Measurements from ENCODE around the gene OR14J1. TPM values are rescaled to one million over a fixed set of nuclear protein-coding genes. Genes with fewer than 3 reads are reported as not detected.

Gene OR14J1
- total and polyA plus RNA-seq, 2 donors (not counting 3 experiments of a cell fraction or from before 2014, with no cell fraction given) = not detected

DNA sequence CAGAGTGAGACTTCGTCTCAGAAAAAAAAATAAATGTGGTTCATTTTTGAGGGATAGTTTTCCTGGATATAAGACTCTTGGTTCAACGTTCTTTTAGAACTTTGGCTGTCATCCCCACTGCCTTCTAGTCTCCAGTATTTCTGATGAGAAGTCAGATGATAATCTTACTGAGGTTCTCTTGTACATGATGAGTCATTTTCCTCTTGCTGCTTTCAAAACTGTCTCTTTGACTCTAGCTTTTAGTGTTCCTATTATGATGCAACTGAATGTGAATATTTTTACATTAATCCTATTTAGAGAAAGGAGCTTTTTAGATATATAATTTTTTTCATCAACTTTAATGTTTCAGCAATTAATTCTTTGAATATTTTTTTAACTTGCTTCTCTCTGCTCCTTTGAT is 46.0 kb upstream of the OR14J1 start:
- no peak overlapping the region for H3K27ac ChIP-seq (ENCODE audit: insufficient read depth, low read depth, low read length)
- H4K20me1 ChIP-seq (replicated peaks; ENCODE audit: control insufficient read depth, extremely low read depth, insufficient read depth, low read length) = no peaks in the 10 kb centered on the region
- POLR2A ChIA-PET = no interaction called here
- no peak overlapping the region for H3K4me2 ChIP-seq (ENCODE audit: insufficient read depth, low read length)
- H2AFZ ChIP-seq (ENCODE audit: low read depth, low read length) = no peak overlapping the region
- no TSS peak for BruUV-seq (replicated peaks)
- no peak overlapping the region for H3K4me3 ChIP-seq (replicated peaks in 1 of 3; ENCODE audit: insufficient read depth in 1 of 3, low read depth in 1 of 3, low read length in 3 of 3)
- H3K79me2 ChIP-seq (ENCODE audit: control insufficient read depth, insufficient read depth, low read length) = no peaks in the 10 kb centered on the region
- FAIRE-seq (no peak), DNase-seq (ENCODE audit: low read depth, low spot score) (no peak)
- CTCF ChIA-PET = no interaction called here
- no peaks in the 10 kb centered on the region for H3K4me1 ChIP-seq (ENCODE audit: control insufficient read depth, extremely low read depth, insufficient read depth, low read length)
- H3K9me1 ChIP-seq (replicated peaks; ENCODE audit: control insufficient read depth, extremely low read depth, insufficient read depth, low read length) = no peaks in the 10 kb centered on the region
- no peaks in the 10 kb centered on the region for H3K27me3 ChIP-seq (ENCODE audit: control insufficient read depth in 2 of 2, insufficient read depth in 2 of 2, low read length in 2 of 2)
- no peaks in the 10 kb centered on the region for H3K9me3 ChIP-seq (replicated peaks; ENCODE audit: control insufficient read depth, insufficient read depth, low read length)
- intact Hi-C loops (cut with micrococcal nuclease) = no loop called here
- H3K9ac ChIP-seq (replicated peaks; ENCODE audit: extremely low read depth, insufficient read depth, low read length) = no peak overlapping the region
- TF ChIP-seq POLR2AphosphoS5 (IDR thresholded peaks at IDR 0.05; ENCODE audit: insufficient read depth, low read depth, low read length) = no peak
- TF ChIP-seq CTCF (IDR thresholded peaks at IDR 0.05; ENCODE audit: extremely low read depth in 1 of 2, insufficient read depth in 1 of 2, low read depth in 1 of 2, low read length in 2 of 2) = no peak
- TF ChIP-seq GATA2 (IDR thresholded peaks at IDR 0.05; ENCODE audit: insufficient read depth, insufficient read length, low read depth, low read length) = no peak
- no peak for TF ChIP-seq POLR2A (IDR thresholded peaks at IDR 0.05; ENCODE audit: low read depth, low read length)
- TF ChIP-seq, protein P1, sequence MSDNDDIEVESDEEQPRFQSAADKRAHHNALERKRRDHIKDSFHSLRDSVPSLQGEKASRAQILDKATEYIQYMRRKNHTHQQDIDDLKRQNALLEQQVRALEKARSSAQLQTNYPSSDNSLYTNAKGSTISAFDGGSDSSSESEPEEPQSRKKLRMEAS (IDR thresholded peaks at IDR 0.05; ENCODE audit: insufficient read depth, insufficient read length) = no peak
- no peaks in the 10 kb centered on the region for H3K36me3 ChIP-seq (ENCODE audit: control insufficient read depth in 2 of 2, extremely low read depth in 1 of 2, insufficient read depth in 2 of 2, low read length in 2 of 2)
- dilution Hi-C loops (cut with MboI; ENCODE audit: extremely low pct_ligation_motif_present, low sequenced_read_pairs) = no loop called here

DNA sequence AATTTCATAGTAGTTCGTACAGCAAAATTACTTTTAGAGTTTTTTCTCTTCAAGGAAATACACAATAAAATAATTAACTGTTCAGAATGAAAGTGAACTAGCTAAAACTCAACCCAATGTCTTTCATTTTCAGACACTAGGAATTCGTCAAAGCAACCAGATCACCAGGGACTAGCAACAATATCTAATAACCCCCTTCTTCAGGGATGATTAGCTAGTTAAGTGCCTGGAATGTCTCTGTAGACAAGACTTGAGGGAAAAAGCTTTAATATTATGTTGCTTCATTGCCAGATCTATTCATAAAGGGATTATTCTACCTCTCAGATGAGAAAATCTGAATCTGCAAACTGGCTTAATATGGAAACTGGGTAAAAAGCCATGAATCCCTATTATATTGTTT is 41.8 kb upstream of the OR14J1 start:
- CTCF ChIA-PET = no interaction called here
- POLR2A ChIA-PET = no interaction called here
- no peak overlapping the region for H3K9ac ChIP-seq (replicated peaks; ENCODE audit: extremely low read depth, insufficient read depth, low read length)
- no peaks in the 10 kb centered on the region for H3K9me1 ChIP-seq (replicated peaks; ENCODE audit: control insufficient read depth, extremely low read depth, insufficient read depth, low read length)
- H3K27me3 ChIP-seq (ENCODE audit: control insufficient read depth in 2 of 2, insufficient read depth in 2 of 2, low read length in 2 of 2) = no peaks in the 10 kb centered on the region
- BruUV-seq (replicated peaks) = no TSS peak
- H4K20me1 ChIP-seq (replicated peaks; ENCODE audit: control insufficient read depth, extremely low read depth, insufficient read depth, low read length) = no peaks in the 10 kb centered on the region
- DNase-seq (ENCODE audit: low read depth, low spot score) = no peak
- no peak overlapping the region for H3K4me2 ChIP-seq (ENCODE audit: insufficient read depth, low read length)
- H3K4me3 ChIP-seq (replicated peaks in 1 of 3; ENCODE audit: insufficient read depth in 1 of 3, low read depth in 1 of 3, low read length in 3 of 3) = no peak overlapping the region
- dilution Hi-C loops (cut with MboI; ENCODE audit: extremely low pct_ligation_motif_present, low sequenced_read_pairs) = no loop called here
- no peak for TF ChIP-seq JUN (IDR thresholded peaks at IDR 0.05; ENCODE audit: borderline replicate concordance, insufficient read depth, insufficient read length, low read depth)
- TF ChIP-seq, protein P1 (IDR thresholded peaks at IDR 0.05; ENCODE audit: insufficient read depth, insufficient read length) = no peak
- TF ChIP-seq EZH2 (IDR thresholded peaks at IDR 0.05; ENCODE audit: borderline replicate concordance, low read depth, low read length, severe bottlenecking) = no peak
- no peak for TF ChIP-seq GATA2 (IDR thresholded peaks at IDR 0.05; ENCODE audit: insufficient read depth, insufficient read length, low read depth, low read length)
- TF ChIP-seq MYC (IDR thresholded peaks at IDR 0.05; ENCODE audit: low read depth, low read length) = no peak
- no peak for TF ChIP-seq POLR2AphosphoS5 (IDR thresholded peaks at IDR 0.05; ENCODE audit: insufficient read depth, low read depth, low read length)
- TF ChIP-seq POLR2A (IDR thresholded peaks at IDR 0.05; ENCODE audit: low read depth, low read length) = no peak
- no peak for TF ChIP-seq CTCF (IDR thresholded peaks at IDR 0.05; ENCODE audit: extremely low read depth in 1 of 2, insufficient read depth in 1 of 2, low read depth in 1 of 2, low read length in 2 of 2)
- no peak for TF ChIP-seq FOS (IDR thresholded peaks at IDR 0.05; ENCODE audit: borderline replicate concordance, insufficient read depth, low read length)
- no peak overlapping the region for H3K27ac ChIP-seq (ENCODE audit: insufficient read depth, low read depth, low read length)
- no peak for FAIRE-seq
- H3K9me3 ChIP-seq (replicated peaks; ENCODE audit: control insufficient read depth, insufficient read depth, low read length) = no peaks in the 10 kb centered on the region
- intact Hi-C loops (cut with micrococcal nuclease) = no loop called here
- no peaks in the 10 kb centered on the region for H3K36me3 ChIP-seq (ENCODE audit: control insufficient read depth in 2 of 2, extremely low read depth in 1 of 2, insufficient read depth in 2 of 2, low read length in 2 of 2)
- H2AFZ ChIP-seq (ENCODE audit: low read depth, low read length) = no peak overlapping the region
- no peaks in the 10 kb centered on the region for H3K4me1 ChIP-seq (ENCODE audit: control insufficient read depth, extremely low read depth, insufficient read depth, low read length)
- H3K79me2 ChIP-seq (ENCODE audit: control insufficient read depth, insufficient read depth, low read length) = no peaks in the 10 kb centered on the region
